DOHH2 (cell line): ENCODE measurements around the gene HACD3.

Experiments
- H3F3A ChIP-seq: fragments of 200-600 bp; sonication (generic), shearing (Covaris generic); 2 replicates; pipeline ENCODE4 v1.6.0; 2016; ENCODE audit warnings: antibody characterized with exemption, mild to moderate bottlenecking; ENCODE audit not compliant: control insufficient read depth, insufficient read depth
- H3K27ac ChIP-seq: fragments of 200-600 bp; sonication (generic); 2 replicates; pipeline ENCODE4 v1.5.1; 2014; ENCODE audit warnings: low read depth, mild to moderate bottlenecking, low read length, moderate library complexity
- H3K27me3 ChIP-seq: fragments of 200-600 bp; sonication (generic); 2 replicates; pipeline ENCODE4 v1.6.1; 2014; ENCODE audit warnings: mild to moderate bottlenecking, low read length, mixed read lengths; ENCODE audit not compliant: control insufficient read depth
- H3K36me3 ChIP-seq: fragments of 200-600 bp; sonication (generic); 2 replicates; pipeline ENCODE4 v1.6.1; 2014; ENCODE audit warnings: mild to moderate bottlenecking, low read length, moderate library complexity, mixed read lengths; ENCODE audit not compliant: control insufficient read depth
- H3K4me1 ChIP-seq: fragments of 200-600 bp; sonication (generic); 2 replicates; pipeline ENCODE4 v1.6.1; 2014; ENCODE audit warnings: mild to moderate bottlenecking, low read length, mixed read lengths; ENCODE audit not compliant: control insufficient read depth
- H3K4me2 ChIP-seq: fragments of 200-600 bp; sonication (generic); 2 replicates; pipeline ENCODE4 v1.6.0; 2014; ENCODE audit warnings: mild to moderate bottlenecking, low read length, moderate library complexity
- H3K4me3 ChIP-seq: fragments of 200-600 bp; sonication (generic); 2 replicates; pipeline ENCODE4 v1.5.1; 2014; ENCODE audit warnings: mild to moderate bottlenecking, low read length, mixed read lengths
- H3K79me2 ChIP-seq: fragments of 200-600 bp; sonication (generic); 2 replicates; pipeline ENCODE4 v1.6.1; 2014; ENCODE audit warnings: mild to moderate bottlenecking, low read length, mixed read lengths; ENCODE audit not compliant: control insufficient read depth
- H3K9me2 ChIP-seq: fragments of 200-600 bp; sonication (generic); replicated peaks from 2 replicates; pipeline ENCODE4 v1.6.1; 2014; ENCODE audit warnings: mild to moderate bottlenecking, low read length, mixed read lengths; ENCODE audit not compliant: control insufficient read depth
- H3K9me3 ChIP-seq: fragments of 200-600 bp; sonication (generic); 2 replicates; pipeline ENCODE4 v1.6.1; 2014; ENCODE audit warnings: antibody characterized with exemption, low read length, mixed read lengths; ENCODE audit not compliant: control insufficient read depth, insufficient read depth
- H4K20me1 ChIP-seq: fragments of 200-600 bp; sonication (generic); 2 replicates; pipeline ENCODE4 v1.6.0; 2014; ENCODE audit warnings: low read depth, mild to moderate bottlenecking, antibody characterized with exemption, low read length, moderate library complexity; ENCODE audit not compliant: control insufficient read depth, insufficient read depth
- EZH2phosphoT487 ChIP-seq: fragments of 200-600 bp; sonication (generic); IDR thresholded peaks from 2 replicates; pipeline ENCODE4 v1.6.1; 2017; ENCODE audit warnings: borderline replicate concordance, mild to moderate bottlenecking, antibody characterized with exemption, low read length, moderate library complexity, mixed read lengths
- TF ChIP-seq, protein P1 (sequence below): fragments of 200-600 bp; sonication (generic); IDR thresholded peaks from one replicate; pipeline ENCODE4 v1.5.1; 2014; ENCODE audit warnings: antibody characterized with exemption, mild to moderate bottlenecking, low read depth, low read length; ENCODE audit not compliant: poor library complexity, severe bottlenecking

Gene HACD3

DNA sequence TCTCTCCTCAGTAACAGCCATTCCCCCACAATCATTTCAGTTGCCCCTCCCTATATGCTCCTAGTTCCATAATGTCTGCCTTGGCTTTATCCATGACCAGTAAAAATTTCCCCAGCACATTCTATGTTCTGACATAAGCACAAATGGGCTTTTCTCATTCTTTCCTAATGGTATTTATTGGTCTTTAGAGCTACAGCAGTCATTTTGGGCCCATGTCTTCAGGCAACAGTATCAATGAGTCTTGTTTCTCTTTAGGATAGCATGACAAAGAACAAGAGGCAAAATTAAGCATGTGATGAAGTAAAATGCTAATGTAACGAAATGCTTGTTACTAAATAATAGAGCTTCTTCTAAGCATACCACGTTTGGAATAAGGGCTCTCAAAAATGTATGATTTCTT is 20.9 kb upstream of the HACD3 start:
- Histone ChIP-seq H3K27ac (no peak overlapping the region), H3K36me3 (peaks cover 83% of the 10 kb centered on the region), H4K20me1 (no peaks in the 10 kb centered on the region), H3K79me2 (peaks cover 59% of the 10 kb centered on the region), H3K4me3 (no peak overlapping the region), H3K9me2 (no peaks in the 10 kb centered on the region), H3F3A (peaks cover 6% of the 10 kb centered on the region; the same call in 1 of the 2 replicates), H3K9me3 (no peaks in the 10 kb centered on the region), H3K4me2 (no peak overlapping the region), H3K4me1 (no peaks in the 10 kb centered on the region), H3K27me3 (no peaks in the 10 kb centered on the region)
- no peak for TF ChIP-seq EZH2phosphoT487
- TF ChIP-seq, protein P1, sequence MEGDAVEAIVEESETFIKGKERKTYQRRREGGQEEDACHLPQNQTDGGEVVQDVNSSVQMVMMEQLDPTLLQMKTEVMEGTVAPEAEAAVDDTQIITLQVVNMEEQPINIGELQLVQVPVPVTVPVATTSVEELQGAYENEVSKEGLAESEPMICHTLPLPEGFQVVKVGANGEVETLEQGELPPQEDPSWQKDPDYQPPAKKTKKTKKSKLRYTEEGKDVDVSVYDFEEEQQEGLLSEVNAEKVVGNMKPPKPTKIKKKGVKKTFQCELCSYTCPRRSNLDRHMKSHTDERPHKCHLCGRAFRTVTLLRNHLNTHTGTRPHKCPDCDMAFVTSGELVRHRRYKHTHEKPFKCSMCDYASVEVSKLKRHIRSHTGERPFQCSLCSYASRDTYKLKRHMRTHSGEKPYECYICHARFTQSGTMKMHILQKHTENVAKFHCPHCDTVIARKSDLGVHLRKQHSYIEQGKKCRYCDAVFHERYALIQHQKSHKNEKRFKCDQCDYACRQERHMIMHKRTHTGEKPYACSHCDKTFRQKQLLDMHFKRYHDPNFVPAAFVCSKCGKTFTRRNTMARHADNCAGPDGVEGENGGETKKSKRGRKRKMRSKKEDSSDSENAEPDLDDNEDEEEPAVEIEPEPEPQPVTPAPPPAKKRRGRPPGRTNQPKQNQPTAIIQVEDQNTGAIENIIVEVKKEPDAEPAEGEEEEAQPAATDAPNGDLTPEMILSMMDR = no peak

DNA sequence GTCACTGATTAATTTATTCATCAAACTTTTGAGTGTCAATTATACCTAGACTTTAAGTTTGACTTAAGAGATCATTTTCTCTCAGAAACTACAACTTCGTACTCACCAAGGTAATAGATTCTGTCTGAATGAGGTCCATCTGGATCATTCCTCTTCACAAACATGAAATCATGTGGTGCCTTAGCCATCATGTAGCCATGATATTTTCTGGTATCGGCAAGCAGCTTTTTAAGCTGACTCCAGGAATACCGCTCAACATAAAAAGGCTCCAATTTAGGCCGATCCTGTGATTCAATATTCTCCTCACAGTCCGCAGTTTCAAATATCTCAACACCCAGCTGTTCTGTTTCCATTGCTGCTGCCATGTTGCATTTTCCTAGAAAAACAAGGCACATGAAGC is 18.1 kb upstream of the HACD3 start:
- Histone ChIP-seq H3K9me3 (no peaks in the 10 kb centered on the region), H3K27me3 (no peaks in the 10 kb centered on the region), H4K20me1 (peaks cover 8% of the 10 kb centered on the region), H3F3A (peaks cover 9% of the 10 kb centered on the region; the same call in 1 of the 2 replicates), H3K27ac (no peak overlapping the region), H3K9me2 (no peaks in the 10 kb centered on the region), H3K4me2 (no peak overlapping the region), H3K79me2 (peaks cover 84% of the 10 kb centered on the region), H3K36me3 (peaks cover 91% of the 10 kb centered on the region), H3K4me3 (no peak overlapping the region), H3K4me1 (peaks cover 19% of the 10 kb centered on the region)
- TF ChIP-seq, protein P1 = no peak

GRCh38 chr15:65512807-65513416 is 17.4 kb upstream of the HACD3 start:
- TF ChIP-seq, protein P1 = no peak
- no peak for TF ChIP-seq EZH2phosphoT487
- H4K20me1 ChIP-seq = peaks cover 8% of the 10 kb centered on the region
- no peaks in the 10 kb centered on the region for H3K9me3 ChIP-seq
- no peaks in the 10 kb centered on the region for H3K27me3 ChIP-seq
- H3K36me3 ChIP-seq = peaks cover 87% of the 10 kb centered on the region
- no peak overlapping the region for H3K4me2 ChIP-seq
- H3K27ac ChIP-seq = no peak overlapping the region
- H3K79me2 ChIP-seq = peaks cover 81% of the 10 kb centered on the region
- H3K4me3 ChIP-seq = no peak overlapping the region
- H3K4me1 ChIP-seq = peaks cover 21% of the 10 kb centered on the region
- H3F3A ChIP-seq = peaks cover 9% of the 10 kb centered on the region; the same call in 1 of the 2 replicates
- no peaks in the 10 kb centered on the region for H3K9me2 ChIP-seq
